Stimulated activated CD4-positive, alpha-beta T cell treated with anti-CD3 and anti-CD28 coated beads, TNF-alpha, amount 100 ng/mL, for 24 hours (primary cell): Measurements from ENCODE around the gene MB21D2.
A peak's percentile ranks its signal among the peaks of the same experiment; 100 is the strongest.
"Not testable (repeated sequence)": the region's sequence is repeated elsewhere in the genome, so short reads cannot be mapped to it uniquely, and the experiment has no call there.

Source experiments
- DNase-seq, 3 experiments: peaks; one replicate each; pipeline ENCODE4 v3.0.0-alpha.2; 2020; ENCODE audit warnings: low read depth in 3 of 3

The MB21D2 gene

GRCh38 chr3:192860454-192860853 is 57.2 kb downstream of the MB21D2 start:
- no peak for DNase-seq

- DNase-seq, result no peak
Measured at GRCh38 chr3:192858849-192859585, 58.6 kb downstream of the MB21D2 start.

- no peak for DNase-seq
Measured at GRCh38 chr3:192857260-192857661, 60.4 kb downstream of the MB21D2 start.

GRCh38 chr3:192855434-192855833 is 62.2 kb downstream of the MB21D2 start:
- DNase-seq, result no peak

GRCh38 chr3:192851821-192852372 is 65.8 kb downstream of the MB21D2 start:
- no peak for DNase-seq

- DNase-seq, result peak; percentile 8 to 51 (median 9)
Measured at GRCh38 chr3:192850451-192850981, 67.1 kb downstream of the MB21D2 start.

- not testable (repeated sequence) for DNase-seq
Measured at GRCh38 chr3:192849821-192850220, 67.8 kb downstream of the MB21D2 start.

GRCh38 chr3:192848371-192849233 is 69.1 kb downstream of the MB21D2 start:
- DNase-seq, result no peak

GRCh38 chr3:192847941-192848340 is 69.7 kb downstream of the MB21D2 start:
- DNase-seq, result no peak

- DNase-seq, result no peak
Measured at GRCh38 chr3:192845526-192845855, 72.2 kb downstream of the MB21D2 start.

- DNase-seq, result no peak
Measured at GRCh38 chr3:192844836-192845525, 72.7 kb downstream of the MB21D2 start.

GRCh38 chr3:192844486-192844765 is 73.2 kb downstream of the MB21D2 start:
- no peak for DNase-seq

- DNase-seq, result no peak
Measured at GRCh38 chr3:192843723-192844485, 73.8 kb downstream of the MB21D2 start.

- no peak for DNase-seq
Measured at GRCh38 chr3:192843119-192843518, 74.5 kb downstream of the MB21D2 start.

- DNase-seq, result no peak
Measured at GRCh38 chr3:192842711-192843110, 74.9 kb downstream of the MB21D2 start.

- no peak for DNase-seq
Measured at GRCh38 chr3:192842138-192842537, 75.5 kb downstream of the MB21D2 start.

GRCh38 chr3:192841428-192841827 is 76.2 kb downstream of the MB21D2 start:
- no peak for DNase-seq

- DNase-seq, result no peak
Measured at GRCh38 chr3:192840143-192840836, 77.4 kb downstream of the MB21D2 start.

GRCh38 chr3:192835818-192836815 is 81.5 kb downstream of the MB21D2 start:
- DNase-seq, result no peak

- DNase-seq, result no peak
Measured at GRCh38 chr3:192834428-192834827, 83.2 kb downstream of the MB21D2 start.
